GM11168 (cell line): ENCODE data around the gene OR2B2.

ENCODE experiments used
- in situ Hi-C: fragments of 300-500 bp; cut with MboI; formaldehyde crosslinking; loops from one replicate; pipeline ENCODE4 v1.12.0; 2022; ENCODE audit warnings: low sequenced_read_pairs; ENCODE audit not compliant: unreplicated experiment

OR2B2 gene

GRCh38 chr6:27894839-27895762 lies 17.1 kb downstream of the OR2B2 start:
- in situ Hi-C loops, result loop anchor here (5.0 kb wide), 3 partner anchors 78 to 1768 kb away; a partner anchor contains a TSS

- in situ Hi-C loops, result loop anchor here (5.0 kb wide), 2 partner anchors 77 to 1767 kb away; a partner anchor contains a TSS
These were observed 18.1 kb downstream of the OR2B2 start for GRCh38 chr6:27893836-27894807.

GRCh38 chr6:27893059-27893835 lies 18.9 kb downstream of the OR2B2 start:
- in situ Hi-C loops, result loop anchor here (5.0 kb wide), 2 partner anchors 76 to 1766 kb away; a partner anchor contains a TSS

- in situ Hi-C loops, result loop anchor here (5.0 kb wide), 2 partner anchors 75 to 1765 kb away; a partner anchor contains a TSS
These were observed 19.5 kb downstream of the OR2B2 start for GRCh38 chr6:27892649-27893058.

GRCh38 chr6:27891320-27891875 lies 20.8 kb downstream of the OR2B2 start:
- in situ Hi-C loops, result loop anchor here (5.0 kb wide), 2 partner anchors 74 to 1764 kb away; a partner anchor contains a TSS

GRCh38 chr6:27890445-27891319 lies 21.5 kb downstream of the OR2B2 start:
- in situ Hi-C loops, result loop anchor here (5.0 kb wide), 2 partner anchors 73 to 1763 kb away; a partner anchor contains a TSS

GRCh38 chr6:27889628-27890444 lies 22.4 kb downstream of the OR2B2 start:
- in situ Hi-C loops, result loop anchor here (5.0 kb wide), 2 partner anchors 73 to 1763 kb away; a partner anchor contains a TSS

GRCh38 chr6:27889275-27889627 lies 22.9 kb downstream of the OR2B2 start:
- in situ Hi-C loops, result no loop called here

GRCh38 chr6:27888566-27888965 lies 23.6 kb downstream of the OR2B2 start:
- in situ Hi-C loops, result no loop called here

- in situ Hi-C loops, result no loop called here
These were observed 26.1 kb downstream of the OR2B2 start for GRCh38 chr6:27886073-27886472.

GRCh38 chr6:27883136-27883535 lies 29.1 kb downstream of the OR2B2 start:
- in situ Hi-C loops, result no loop called here

GRCh38 chr6:27882624-27883023 lies 29.6 kb downstream of the OR2B2 start:
- in situ Hi-C loops, result no loop called here

- in situ Hi-C loops, result no loop called here
These were observed 32.4 kb downstream of the OR2B2 start for GRCh38 chr6:27879837-27880236.

- in situ Hi-C loops, result no loop called here
These were observed 38.2 kb downstream of the OR2B2 start for GRCh38 chr6:27874016-27874415.

- in situ Hi-C loops, result no loop called here
These were observed 38.9 kb downstream of the OR2B2 start for GRCh38 chr6:27873021-27873940.

- in situ Hi-C loops, result no loop called here
These were observed 39.6 kb downstream of the OR2B2 start for GRCh38 chr6:27872642-27873020.
